GM06990 (cell line): ENCODE data around the gene BCL6.

Experiments used
- DNase-seq: peaks from one replicate; pipeline ENCODE4 v3.0.0-alpha.2; 2011; ENCODE audit not compliant: insufficient read length; ENCODE audit errors: extremely low read depth
- H3K27me3 ChIP-seq: replicated peaks from 2 replicates; pipeline ENCODE4 v1.6.0; 2011; ENCODE audit warnings: low read length; ENCODE audit not compliant: control insufficient read depth, insufficient read depth
- H3K36me3 ChIP-seq: 2 replicates; pipeline ENCODE4 v1.5.1; 2011; ENCODE audit warnings: low read length; ENCODE audit not compliant: control insufficient read depth, insufficient read depth
- H3K4me3 ChIP-seq: replicated peaks from 2 replicates; pipeline ENCODE4 v1.5.1; 2011; ENCODE audit warnings: low read depth, mild to moderate bottlenecking, control low read depth, low read length
- TF ChIP-seq, protein P1 (sequence below): IDR thresholded peaks from 2 replicates; pipeline ENCODE4 v1.5.1; 2011; ENCODE audit warnings: low read length, control low read depth, mild to moderate bottlenecking, inconsistent platforms; ENCODE audit not compliant: insufficient read depth, poor library complexity, severe bottlenecking

The BCL6 gene

GRCh38 chr3:187698499-187699399 is 46.5 kb downstream of the BCL6 start:
- TF ChIP-seq, protein P1, sequence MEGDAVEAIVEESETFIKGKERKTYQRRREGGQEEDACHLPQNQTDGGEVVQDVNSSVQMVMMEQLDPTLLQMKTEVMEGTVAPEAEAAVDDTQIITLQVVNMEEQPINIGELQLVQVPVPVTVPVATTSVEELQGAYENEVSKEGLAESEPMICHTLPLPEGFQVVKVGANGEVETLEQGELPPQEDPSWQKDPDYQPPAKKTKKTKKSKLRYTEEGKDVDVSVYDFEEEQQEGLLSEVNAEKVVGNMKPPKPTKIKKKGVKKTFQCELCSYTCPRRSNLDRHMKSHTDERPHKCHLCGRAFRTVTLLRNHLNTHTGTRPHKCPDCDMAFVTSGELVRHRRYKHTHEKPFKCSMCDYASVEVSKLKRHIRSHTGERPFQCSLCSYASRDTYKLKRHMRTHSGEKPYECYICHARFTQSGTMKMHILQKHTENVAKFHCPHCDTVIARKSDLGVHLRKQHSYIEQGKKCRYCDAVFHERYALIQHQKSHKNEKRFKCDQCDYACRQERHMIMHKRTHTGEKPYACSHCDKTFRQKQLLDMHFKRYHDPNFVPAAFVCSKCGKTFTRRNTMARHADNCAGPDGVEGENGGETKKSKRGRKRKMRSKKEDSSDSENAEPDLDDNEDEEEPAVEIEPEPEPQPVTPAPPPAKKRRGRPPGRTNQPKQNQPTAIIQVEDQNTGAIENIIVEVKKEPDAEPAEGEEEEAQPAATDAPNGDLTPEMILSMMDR: no peak
- DNase-seq: no peak
- H3K36me3 ChIP-seq: no peaks in the 10 kb centered on the region

DNA sequence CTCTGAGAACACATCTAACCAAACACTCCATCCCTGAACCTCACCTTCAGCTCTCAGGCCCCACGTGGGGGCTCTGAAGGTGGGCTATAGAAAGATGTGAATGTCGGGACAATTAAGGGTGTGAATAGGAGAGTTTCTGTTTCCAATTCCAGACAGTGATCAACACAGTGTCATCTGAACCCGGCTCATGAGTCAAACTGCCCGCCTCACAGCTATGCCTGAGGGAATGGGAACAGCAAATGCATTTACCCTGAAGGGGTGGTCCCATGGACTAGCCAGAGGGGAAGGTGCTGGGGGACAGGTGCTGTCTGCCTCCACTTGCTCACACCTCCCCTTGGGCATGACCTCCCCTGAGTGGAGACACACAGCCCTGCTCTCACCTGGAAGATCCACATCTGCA is 49.2 kb downstream of the BCL6 start:
- no peaks in the 10 kb centered on the region for H3K27me3 ChIP-seq
- no peak for DNase-seq
- TF ChIP-seq, protein P1: no peak
- no peaks in the 10 kb centered on the region for H3K36me3 ChIP-seq
- no peak overlapping the region for H3K4me3 ChIP-seq

More at GRCh38 chr3:187698499-187699399, 46.5 kb downstream of the BCL6 start:
- no peak overlapping the region for H3K4me3 ChIP-seq
- no peaks in the 10 kb centered on the region for H3K27me3 ChIP-seq

DNA sequence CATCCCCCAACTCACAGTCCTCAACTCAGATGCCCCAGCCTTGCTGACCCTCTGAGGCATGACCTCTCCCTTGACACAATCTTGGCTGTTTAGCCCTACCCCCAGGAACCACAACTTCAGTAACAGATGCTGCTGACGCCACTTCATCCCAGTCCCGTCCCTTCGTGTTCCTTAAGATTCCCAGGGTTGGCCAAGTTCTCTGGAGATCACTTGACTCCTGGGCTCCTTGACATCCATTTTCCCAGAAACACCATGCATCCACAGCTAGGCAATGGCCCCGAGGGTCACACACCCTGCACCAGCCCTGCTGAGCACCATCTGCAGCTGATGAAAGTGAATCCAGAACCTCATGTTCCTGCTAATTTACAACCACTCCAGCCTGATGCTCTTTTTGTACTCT is 49.8 kb downstream of the BCL6 start:
- TF ChIP-seq, protein P1: no peak
- Histone ChIP-seq H3K27me3 (no peaks in the 10 kb centered on the region), H3K4me3 (no peak overlapping the region), H3K36me3 (no peaks in the 10 kb centered on the region)
- DNase-seq: no peak

GRCh38 chr3:187694801-187695200 is 50.5 kb downstream of the BCL6 start:
- DNase-seq: no peak

GRCh38 chr3:187693431-187693830 is 51.8 kb downstream of the BCL6 start:
- no peaks in the 10 kb centered on the region for H3K36me3 ChIP-seq
- TF ChIP-seq, protein P1: no peak
- no peaks in the 10 kb centered on the region for H3K27me3 ChIP-seq

More at GRCh38 chr3:187694801-187695200, 50.5 kb downstream of the BCL6 start:
- H3K27me3 ChIP-seq: no peaks in the 10 kb centered on the region
- H3K4me3 ChIP-seq: no peak overlapping the region
- no peaks in the 10 kb centered on the region for H3K36me3 ChIP-seq
- TF ChIP-seq, protein P1: no peak

More at GRCh38 chr3:187693431-187693830, 51.8 kb downstream of the BCL6 start:
- no peak overlapping the region for H3K4me3 ChIP-seq
- DNase-seq: no peak
